Measurements from ENCODE around the gene ALPP. TPM values are rescaled to one million over a fixed set of nuclear protein-coding genes. Genes with fewer than 3 reads are reported as not detected.

The ALPP gene
- total and polyA plus RNA-seq, 3 experiments from 2014 or later = not detected

- no peak overlapping the region for H3K4me3 ChIP-seq (ENCODE audit: low read length)
- H3K27ac ChIP-seq (ENCODE audit: low read depth, low read length) = no peak overlapping the region
- POLR2A ChIA-PET = no interaction called here
- no peaks in the 10 kb centered on the region for H3K36me3 ChIP-seq (ENCODE audit: insufficient read depth, low read length)
- H3K27me3 ChIP-seq (ENCODE audit: insufficient read depth, low read length, poor library complexity, severe bottlenecking) = peaks cover 21% of the 10 kb centered on the region
- CTCF ChIA-PET = no interaction called here
- H3K36me3 Mint-ChIP-seq = no peaks in the 10 kb centered on the region
- H3K4me1 Mint-ChIP-seq = peaks cover 0 to 16% (median 0%) of the 10 kb centered on the region in 3 donors
- peaks cover 1 to 11% of the 10 kb centered on the region in 2 donors for H3K27me3 Mint-ChIP-seq
- H3K9me3 ChIP-seq (ENCODE audit: low read length) = no peaks in the 10 kb centered on the region
- H3K4me3 Mint-ChIP-seq = no peak overlapping the region
- no peak for DNase-seq
- peaks cover 18% of the 10 kb centered on the region for H3K4me1 ChIP-seq (ENCODE audit: insufficient read depth, low read length)
- peaks cover 0 to 5% (median 0%) of the 10 kb centered on the region in 5 donors for H3K9me3 Mint-ChIP-seq
- no peak overlapping the region for H3K27ac Mint-ChIP-seq
These were observed 31.2 kb upstream of the ALPP start for GRCh38 chr2:232347369-232347768.

- peak in 1 of 5 donors; percentile 39 for DNase-seq
- peaks cover 7 to 22% of the 10 kb centered on the region in 2 donors for H3K27me3 Mint-ChIP-seq
- H3K4me3 Mint-ChIP-seq = no peak overlapping the region
- H3K4me1 Mint-ChIP-seq = peaks cover 0 to 16% (median 0%) of the 10 kb centered on the region in 3 donors
- POLR2A ChIA-PET = no interaction called here
- H3K36me3 Mint-ChIP-seq = peaks cover 0 to 3% (median 0%) of the 10 kb centered on the region in 3 donors
- H3K27ac Mint-ChIP-seq = no peak overlapping the region
- Histone ChIP-seq H3K4me3 (ENCODE audit: low read length) (no peak overlapping the region), H3K36me3 (ENCODE audit: insufficient read depth, low read length) (no peaks in the 10 kb centered on the region), H3K27ac (ENCODE audit: low read depth, low read length) (no peak overlapping the region), H3K27me3 (ENCODE audit: insufficient read depth, low read length, poor library complexity, severe bottlenecking) (peaks cover 33% of the 10 kb centered on the region), H3K4me1 (ENCODE audit: insufficient read depth, low read length) (peaks cover 18% of the 10 kb centered on the region), H3K9me3 (ENCODE audit: low read length) (no peaks in the 10 kb centered on the region)
- CTCF ChIA-PET = no interaction called here
- peaks cover 0 to 5% (median 0%) of the 10 kb centered on the region in 5 donors for H3K9me3 Mint-ChIP-seq
These were observed 29.6 kb upstream of the ALPP start for GRCh38 chr2:232348936-232349335.

GRCh38 chr2:232349546-232349945 lies 29.0 kb upstream of the ALPP start:
- no peaks in the 10 kb centered on the region for H3K9me3 ChIP-seq (ENCODE audit: low read length)
- Mint-ChIP-seq H3K4me1 (peaks cover 0 to 16% (median 0%) of the 10 kb centered on the region in 3 donors), H3K27ac (no peak overlapping the region), H3K36me3 (peaks cover 0 to 3% (median 0%) of the 10 kb centered on the region in 3 donors), H3K27me3 (peaks cover 8 to 27% of the 10 kb centered on the region in 2 donors), H3K9me3 (peaks cover 0 to 5% (median 0%) of the 10 kb centered on the region in 5 donors), H3K4me3 (no peak overlapping the region)
- peaks cover 33% of the 10 kb centered on the region for H3K27me3 ChIP-seq (ENCODE audit: insufficient read depth, low read length, poor library complexity, severe bottlenecking)
- H3K4me3 ChIP-seq (ENCODE audit: low read length) = no peak overlapping the region
- POLR2A ChIA-PET = no interaction called here
- no peak overlapping the region for H3K27ac ChIP-seq (ENCODE audit: low read depth, low read length)
- peaks cover 18% of the 10 kb centered on the region for H3K4me1 ChIP-seq (ENCODE audit: insufficient read depth, low read length)
- peak in 1 of 5 donors; percentile 28 for DNase-seq
- H3K36me3 ChIP-seq (ENCODE audit: insufficient read depth, low read length) = no peaks in the 10 kb centered on the region
- CTCF ChIA-PET = no interaction called here

- DNase-seq = peak in 1 of 5 donors; percentile 44
These were observed 28.5 kb upstream of the ALPP start for GRCh38 chr2:232349946-232350635.

GRCh38 chr2:232350804-232351685 lies 27.5 kb upstream of the ALPP start:
- Histone ChIP-seq H3K27me3 (ENCODE audit: insufficient read depth, low read length, poor library complexity, severe bottlenecking) (peaks cover 33% of the 10 kb centered on the region), H3K27ac (ENCODE audit: low read depth, low read length) (no peak overlapping the region), H3K4me3 (ENCODE audit: low read length) (no peak overlapping the region), H3K4me1 (ENCODE audit: insufficient read depth, low read length) (peaks cover 18% of the 10 kb centered on the region), H3K36me3 (ENCODE audit: insufficient read depth, low read length) (no peaks in the 10 kb centered on the region), H3K9me3 (ENCODE audit: low read length) (no peaks in the 10 kb centered on the region)
- peaks cover 0 to 16% (median 0%) of the 10 kb centered on the region in 3 donors for H3K4me1 Mint-ChIP-seq
- H3K9me3 Mint-ChIP-seq = peaks cover 0 to 5% (median 0%) of the 10 kb centered on the region in 5 donors
- H3K36me3 Mint-ChIP-seq = peaks cover 0 to 3% (median 0%) of the 10 kb centered on the region in 3 donors
- no peak overlapping the region for H3K4me3 Mint-ChIP-seq
- H3K27ac Mint-ChIP-seq = no peak overlapping the region
- ChIA-PET CTCF (no interaction called here), POLR2A (no interaction called here)
- H3K27me3 Mint-ChIP-seq = peaks cover 8 to 33% of the 10 kb centered on the region in 2 donors
- DNase-seq = peak in 1 of 5 donors; percentile 41

More at GRCh38 chr2:232349946-232350635, 28.5 kb upstream of the ALPP start:
- Mint-ChIP-seq H3K4me1 (peaks cover 0 to 16% (median 0%) of the 10 kb centered on the region in 3 donors), H3K4me3 (peak overlapping the region in 1 of 7 donors; percentile 32), H3K27ac (no peak overlapping the region), H3K9me3 (peaks cover 0 to 5% (median 0%) of the 10 kb centered on the region in 5 donors), H3K36me3 (peaks cover 0 to 3% (median 0%) of the 10 kb centered on the region in 3 donors), H3K27me3 (peaks cover 8 to 33% of the 10 kb centered on the region in 2 donors)
- Histone ChIP-seq H3K36me3 (ENCODE audit: insufficient read depth, low read length) (no peaks in the 10 kb centered on the region), H3K27me3 (ENCODE audit: insufficient read depth, low read length, poor library complexity, severe bottlenecking) (peaks cover 33% of the 10 kb centered on the region), H3K9me3 (ENCODE audit: low read length) (no peaks in the 10 kb centered on the region), H3K4me3 (ENCODE audit: low read length) (no peak overlapping the region), H3K27ac (ENCODE audit: low read depth, low read length) (no peak overlapping the region), H3K4me1 (ENCODE audit: insufficient read depth, low read length) (peaks cover 18% of the 10 kb centered on the region)
- POLR2A ChIA-PET = no interaction called here
- CTCF ChIA-PET = no interaction called here

GRCh38 chr2:232351686-232352510 lies 26.7 kb upstream of the ALPP start:
- H3K27ac ChIP-seq (ENCODE audit: low read depth, low read length) = no peak overlapping the region
- H3K4me3 Mint-ChIP-seq = peak overlapping the region in 3 of 7 donors; percentile 23 to 66 (median 55)
- POLR2A ChIA-PET = no interaction called here
- CTCF ChIA-PET = no interaction called here
- peaks cover 0 to under 1% (median 0%) of the 10 kb centered on the region in 5 donors for H3K9me3 Mint-ChIP-seq
- peaks cover 0 to 16% (median 0%) of the 10 kb centered on the region in 3 donors for H3K4me1 Mint-ChIP-seq
- peaks cover 0 to 3% (median 0%) of the 10 kb centered on the region in 3 donors for H3K36me3 Mint-ChIP-seq
- H3K27me3 Mint-ChIP-seq = peaks cover 8 to 38% of the 10 kb centered on the region in 2 donors
- peaks cover 18% of the 10 kb centered on the region for H3K4me1 ChIP-seq (ENCODE audit: insufficient read depth, low read length)
- H3K27me3 ChIP-seq (ENCODE audit: insufficient read depth, low read length, poor library complexity, severe bottlenecking) = peaks cover 33% of the 10 kb centered on the region
- H3K36me3 ChIP-seq (ENCODE audit: insufficient read depth, low read length) = no peaks in the 10 kb centered on the region
- no peak overlapping the region for H3K27ac Mint-ChIP-seq
- peak in 1 of 5 donors; percentile 43 for DNase-seq
- H3K4me3 ChIP-seq (ENCODE audit: low read length) = no peak overlapping the region
- H3K9me3 ChIP-seq (ENCODE audit: low read length) = no peaks in the 10 kb centered on the region

- DNase-seq = peak in 1 of 5 donors; percentile 16
- ChIA-PET POLR2A (no interaction called here), CTCF (no interaction called here)
- no peak overlapping the region for H3K4me3 Mint-ChIP-seq
- Histone ChIP-seq H3K9me3 (ENCODE audit: low read length) (no peaks in the 10 kb centered on the region), H3K4me3 (ENCODE audit: low read length) (no peak overlapping the region), H3K27ac (ENCODE audit: low read depth, low read length) (no peak overlapping the region), H3K4me1 (ENCODE audit: insufficient read depth, low read length) (peaks cover 18% of the 10 kb centered on the region), H3K36me3 (ENCODE audit: insufficient read depth, low read length) (no peaks in the 10 kb centered on the region), H3K27me3 (ENCODE audit: insufficient read depth, low read length, poor library complexity, severe bottlenecking) (peaks cover 33% of the 10 kb centered on the region)
- no peak overlapping the region for H3K27ac Mint-ChIP-seq
- H3K27me3 Mint-ChIP-seq = peaks cover 8 to 40% of the 10 kb centered on the region in 2 donors
- no peaks in the 10 kb centered on the region for H3K9me3 Mint-ChIP-seq
- H3K4me1 Mint-ChIP-seq = peaks cover 0 to 16% (median 0%) of the 10 kb centered on the region in 3 donors
- peaks cover 0 to 3% (median 0%) of the 10 kb centered on the region in 3 donors for H3K36me3 Mint-ChIP-seq
These were observed 25.9 kb upstream of the ALPP start for GRCh38 chr2:232352511-232353091.
